ENCODE measurements around the gene SPNS3.

- TF ChIP-seq CTCF (IDR thresholded peaks at IDR 0.05) (no peak), POLR2A (IDR thresholded peaks at IDR 0.05) (no peak)
Observed at GRCh38 chr17:4532860-4533522, 99.3 kb downstream of the SPNS3 start.

All from lower leg skin (tissue), 3 donors.